Panc1 (cell line): ENCODE results near the gene PARVG. TPM values are rescaled to one million over a fixed set of nuclear protein-coding genes. Genes with fewer than 3 reads are reported as not detected.

Source experiments
- ATAC-seq: fragments of 200-7000 bp; cut with Tn5 transposase; 2 replicates; pipeline ENCODE4 v1.9.1; 2020; ENCODE audit warnings: mild to moderate bottlenecking, moderate library complexity
- BruUV-seq: library from RNA; stranded (reverse); fragments of 400-500 nt; replicated peaks from 2 replicates; lab custom pipeline; 2021; lab: Mats Ljungman, UMichigan
- CTCF ChIA-PET: fragments of 300-600 bp; sonication (Branson Sonifier 250); formaldehyde crosslinking; loops from one replicate; lab custom pipeline; 2022; ENCODE audit warnings: antibody characterized with exemption; lab: Charles Lee
- POLR2A ChIA-PET: fragments of 300-600 bp; sonication (Branson Sonifier 250); formaldehyde crosslinking; loops from one replicate; lab custom pipeline; 2022; ENCODE audit warnings: antibody characterized with exemption; lab: Charles Lee
- DNase-seq: peaks from one replicate; pipeline ENCODE4 v3.0.0-alpha.2; 2010; ENCODE audit warnings: low read depth, low spot score
- H3K27ac ChIP-seq: 2 replicates; pipeline ENCODE4 v1.5.1; 2011; ENCODE audit warnings: mild to moderate bottlenecking, low read length, inconsistent platforms
- H3K27me3 ChIP-seq: fragments of 200-500 bp; sonication (Bioruptor generic); 2 replicates; pipeline ENCODE4 v1.6.0; 2014; ENCODE audit warnings: low read length, inconsistent platforms; ENCODE audit not compliant: control insufficient read depth, insufficient read depth
- H3K36me3 ChIP-seq: fragments of 200-500 bp; sonication (Bioruptor generic); 2 replicates; pipeline ENCODE4 v1.5.1; 2014; ENCODE audit warnings: inconsistent platforms, mild to moderate bottlenecking, low read length, moderate library complexity; ENCODE audit not compliant: control insufficient read depth, insufficient read depth
- H3K4me1 ChIP-seq: 2 replicates; pipeline ENCODE4 v1.5.1; 2011; ENCODE audit warnings: inconsistent platforms, mild to moderate bottlenecking, low read length, moderate library complexity; ENCODE audit not compliant: control insufficient read depth, insufficient read depth
- H3K4me3 ChIP-seq, 2 experiments: 2 replicates each; pipeline ENCODE4 v1.5.1; 2011 to 2012; ENCODE audit warnings: low read depth in 2 of 2, low read length in 2 of 2, mild to moderate bottlenecking in 2 of 2, inconsistent platforms in 1 of 2, moderate library complexity in 1 of 2
- H3K9me3 ChIP-seq: fragments of 200-500 bp; sonication (Bioruptor generic); 2 replicates; pipeline ENCODE4 v1.5.1; 2014; ENCODE audit warnings: low read depth, mild to moderate bottlenecking, inconsistent platforms, low read length, moderate library complexity; ENCODE audit not compliant: control insufficient read depth, insufficient read depth
- CTCF ChIP-seq: fragments of 450-650 bp; IDR thresholded peaks from 2 replicates; pipeline ENCODE4 v1.5.1; 2017; ENCODE audit warnings: mild to moderate bottlenecking
- POLR2AphosphoS5 ChIP-seq: IDR thresholded peaks from 2 replicates; pipeline ENCODE4 v1.6.1; 2012; ENCODE audit warnings: mild to moderate bottlenecking, low read depth, low read length, moderate library complexity
- REST ChIP-seq, 2 experiments: IDR thresholded peaks; 2 replicates each; pipeline ENCODE4 v1.6.1; 2011 to 2012; ENCODE audit warnings: low read depth in 2 of 2, control low read depth in 1 of 2, low read length in 1 of 2, mild to moderate bottlenecking in 1 of 2, moderate library complexity in 1 of 2; ENCODE audit not compliant: insufficient read depth in 1 of 2
- SIN3A ChIP-seq: IDR thresholded peaks from 2 replicates; pipeline ENCODE4 v1.6.1; 2012; ENCODE audit warnings: low read depth, mild to moderate bottlenecking, low read length, moderate library complexity, borderline replicate concordance; ENCODE audit not compliant: insufficient read depth
- TCF7L2 ChIP-seq: IDR thresholded peaks from 2 replicates; pipeline ENCODE4 v1.6.1; 2011; ENCODE audit warnings: mild to moderate bottlenecking, low read depth, low read length, inconsistent platforms
- in situ Hi-C: cut with HindIII; loops from 2 replicates; pipeline ENCODE4 v1.10.0; 2016; ENCODE audit warnings: low sequenced_read_pairs, low pct_unique_long_range_greater_than_20kb
- intact Hi-C: fragments of 100-400 bp; cut with micrococcal nuclease; formaldehyde crosslinking; loops from one replicate; pipeline ENCODE4 v1.10.0; 2022; ENCODE audit not compliant: unreplicated experiment
- total RNA-seq: library from RNA; stranded (reverse); gene quantifications from one replicate; pipeline ENCODE4 v1.2.1, GENCODE V29; 2021; ENCODE audit not compliant: unreplicated experiment

Gene PARVG
- total RNA-seq, 1 experiment from 2014 or later, result 0.21 TPM

GRCh38 chr22:44168206-44168605, 12.5 kb upstream of the PARVG start:
- BruUV-seq, result no TSS peak
- Histone ChIP-seq H3K27ac (no peak overlapping the region), H3K27me3 (no peaks in the 10 kb centered on the region), H3K36me3 (no peaks in the 10 kb centered on the region), H3K9me3 (no peaks in the 10 kb centered on the region), H3K4me1 (no peaks in the 10 kb centered on the region), H3K4me3 (no peak overlapping the region)
- POLR2A ChIA-PET, result no interaction called here
- DNase-seq (no peak), ATAC-seq (no peak)
- CTCF ChIA-PET, result no interaction called here
- in situ Hi-C loops (no loop called here), intact Hi-C loops (no loop called here)
- TF ChIP-seq POLR2AphosphoS5 (no peak), TCF7L2 (no peak), REST (IDR thresholded peaks at IDR 0.05; ENCODE audit: insufficient read depth in 1 of 2, low read depth in 2 of 2, low read length in 1 of 2) (no peak), SIN3A (no peak), CTCF (no peak)

- no peaks in the 10 kb centered on the region for H3K9me3 ChIP-seq
- DNase-seq, result no peak
- in situ Hi-C loops (no loop called here), intact Hi-C loops (no loop called here)
- ChIA-PET CTCF (no interaction called here), POLR2A (no interaction called here)
- BruUV-seq, result no TSS peak
- H3K36me3 ChIP-seq, result no peaks in the 10 kb centered on the region
- no peaks in the 10 kb centered on the region for H3K27me3 ChIP-seq
- no peaks in the 10 kb centered on the region for H3K4me1 ChIP-seq
- ATAC-seq, result no peak
- TF ChIP-seq SIN3A (no peak), TCF7L2 (no peak), REST (IDR thresholded peaks at IDR 0.05; ENCODE audit: insufficient read depth in 1 of 2, low read depth in 2 of 2, low read length in 1 of 2) (no peak), POLR2AphosphoS5 (no peak), CTCF (no peak)
- H3K4me3 ChIP-seq, result no peak overlapping the region
- H3K27ac ChIP-seq, result no peak overlapping the region
These were observed 10.3 kb upstream of the PARVG start for GRCh38 chr22:44170470-44170869.
